Activated CD8-positive, alpha-beta memory T cell treated with anti-CD3 and anti-CD28 coated beads, Interleukin-2, amount 50 U/mL, for 24 hours (primary cell): ENCODE data around the gene RBM45.
A peak's percentile ranks its signal among the peaks of the same experiment; 100 is the strongest.
"Not testable (repeated sequence)": the region's sequence is repeated elsewhere in the genome, so short reads cannot be mapped to it uniquely, and the experiment has no call there.

ENCODE experiments used
- DNase-seq: peaks from one replicate; pipeline ENCODE4 v3.0.0-alpha.2; 2020; ENCODE audit errors: extremely low read depth

The RBM45 gene

DNA sequence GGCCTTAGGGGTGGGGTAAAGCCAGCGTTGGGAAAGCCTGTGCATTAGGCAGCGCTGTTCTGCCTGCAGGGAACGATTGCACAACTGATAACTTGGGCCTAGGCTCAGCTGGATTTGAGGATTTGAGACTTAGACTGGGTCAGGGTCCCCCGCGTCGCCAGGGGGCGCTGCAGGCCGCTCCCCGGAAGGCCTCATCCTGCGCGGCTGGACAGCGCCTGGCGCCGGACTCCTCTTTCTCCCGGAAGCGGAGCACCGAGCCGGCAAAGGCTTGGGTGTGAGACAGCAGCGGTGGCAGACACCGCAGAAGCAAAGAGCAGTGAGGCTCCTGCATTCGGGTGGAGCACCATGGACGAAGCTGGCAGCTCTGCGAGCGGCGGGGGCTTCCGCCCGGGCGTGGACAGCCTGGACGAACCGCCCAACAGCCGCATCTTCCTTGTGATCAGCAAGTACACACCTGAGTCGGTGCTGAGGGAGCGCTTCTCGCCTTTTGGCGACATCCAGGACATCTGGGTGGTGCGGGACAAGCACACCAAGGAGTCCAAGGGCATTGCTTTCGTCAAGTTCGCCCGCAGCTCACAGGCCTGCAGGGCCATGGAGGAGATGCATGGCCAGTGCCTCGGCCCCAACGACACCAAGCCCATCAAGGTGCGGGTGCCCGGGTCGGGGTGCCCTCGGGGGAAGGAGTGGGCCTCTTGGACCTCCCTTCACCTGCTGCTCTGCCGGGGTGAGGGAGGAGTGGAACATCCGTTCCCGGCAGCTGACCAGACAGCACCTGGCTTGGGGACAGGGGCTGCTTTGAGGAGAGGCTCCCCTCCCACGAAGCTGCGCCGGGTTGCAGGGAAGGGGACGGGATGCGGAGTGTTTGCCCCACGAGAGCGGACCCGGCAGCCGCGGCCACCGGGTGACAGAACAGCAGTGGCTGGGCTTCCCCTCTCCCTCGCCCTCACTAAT is at the start of gene RBM45:
Gene RBM45, plus strand, starts transcription at position 236 of the 951 bp plus-strand sequence. Its CDS starts 110 bp downstream, at position 346.
- peak; percentile 71 for DNase-seq

- DNase-seq = no peak
Measured at GRCh38 chr2:178066324-178066723, 45.9 kb upstream of the RBM45 start.

DNA sequence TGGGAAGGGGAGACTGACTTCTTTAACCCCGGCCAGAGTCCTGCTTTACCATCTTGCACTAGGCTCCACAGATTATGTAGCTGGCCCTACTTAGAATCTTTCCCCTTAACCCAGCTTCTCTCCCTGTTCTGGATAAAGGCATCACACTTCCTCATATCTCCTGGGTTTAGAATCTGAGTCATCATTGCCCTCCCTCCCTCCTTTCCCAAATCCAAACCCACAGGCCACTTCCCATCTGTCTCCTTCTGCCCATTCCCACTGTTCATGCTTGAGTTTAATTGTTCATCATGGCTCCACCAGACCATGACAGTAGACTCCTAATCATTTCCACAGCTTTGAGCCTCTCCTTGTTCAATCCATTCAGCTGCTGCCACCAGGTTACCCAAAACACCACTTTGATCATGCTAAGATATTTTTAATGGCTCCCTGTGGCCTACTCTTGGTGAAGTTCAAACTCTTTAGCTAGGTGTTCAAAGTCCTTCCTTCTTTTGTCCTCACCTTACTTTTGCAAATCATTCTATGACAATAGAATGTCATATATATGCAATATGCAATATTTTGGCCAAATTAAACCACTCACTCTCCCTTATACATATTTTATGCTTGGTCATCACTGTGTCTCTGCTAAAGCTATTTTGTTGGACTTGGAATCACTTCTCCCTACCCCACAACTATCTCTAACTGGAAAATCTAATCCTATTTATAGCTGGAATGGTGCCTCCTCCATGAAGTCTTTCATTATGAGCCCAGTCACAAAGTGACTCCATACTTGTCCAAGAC is 45.2 kb upstream of the RBM45 start:
- DNase-seq = no peak

DNA sequence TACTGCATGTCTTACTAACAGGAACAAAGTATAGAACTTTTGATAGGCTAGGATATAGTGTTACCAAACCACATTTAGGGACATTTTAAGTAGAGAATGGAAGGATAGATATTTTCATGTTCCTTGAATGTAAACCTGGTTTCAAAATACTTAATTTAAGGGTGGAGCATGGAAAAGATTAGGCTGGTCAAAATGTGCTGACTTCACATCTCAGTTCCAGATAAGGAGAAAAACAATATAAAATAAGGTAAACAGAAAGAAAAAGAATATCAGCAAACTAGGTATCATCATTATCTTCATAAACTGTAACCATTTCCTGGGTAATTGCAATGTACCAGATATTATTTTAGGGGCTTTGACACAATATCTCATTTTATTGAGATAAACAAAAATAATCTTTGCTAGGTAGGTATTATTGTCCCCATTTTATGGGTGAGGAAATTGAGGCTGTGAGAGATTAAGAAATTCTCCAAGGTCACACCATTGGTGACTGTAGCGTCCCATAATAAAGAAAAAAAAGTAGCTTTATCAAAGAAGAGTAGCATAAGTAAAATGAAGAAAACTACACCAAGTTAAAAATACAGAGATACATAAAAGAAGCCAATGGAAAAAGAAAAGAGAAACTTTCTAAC is 43.3 kb upstream of the RBM45 start:
- DNase-seq = no peak

GRCh38 chr2:178069551-178069950 is 42.7 kb upstream of the RBM45 start:
- no peak for DNase-seq

- no peak for DNase-seq
Measured at GRCh38 chr2:178070824-178071223, 41.4 kb upstream of the RBM45 start.

DNA sequence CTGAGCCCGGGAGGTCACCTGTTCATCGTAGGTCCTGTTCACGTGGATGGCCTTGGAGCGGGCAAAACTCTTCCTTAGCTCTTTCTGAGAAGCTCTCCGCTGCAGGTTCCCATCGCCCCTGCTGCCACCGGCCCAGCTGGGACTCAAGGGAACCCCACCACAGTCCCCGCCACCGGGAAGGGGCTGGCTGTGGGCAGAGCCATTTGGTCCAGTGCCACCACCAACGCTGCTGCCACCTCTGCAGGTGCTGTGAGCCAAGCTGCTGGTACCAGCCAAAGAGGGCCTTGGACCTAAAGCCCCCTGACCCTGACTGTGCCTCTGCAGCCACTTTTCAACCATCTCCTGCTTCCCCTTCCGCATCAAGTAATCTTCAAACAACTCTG is 40.2 kb upstream of the RBM45 start:
- DNase-seq = no peak

DNA sequence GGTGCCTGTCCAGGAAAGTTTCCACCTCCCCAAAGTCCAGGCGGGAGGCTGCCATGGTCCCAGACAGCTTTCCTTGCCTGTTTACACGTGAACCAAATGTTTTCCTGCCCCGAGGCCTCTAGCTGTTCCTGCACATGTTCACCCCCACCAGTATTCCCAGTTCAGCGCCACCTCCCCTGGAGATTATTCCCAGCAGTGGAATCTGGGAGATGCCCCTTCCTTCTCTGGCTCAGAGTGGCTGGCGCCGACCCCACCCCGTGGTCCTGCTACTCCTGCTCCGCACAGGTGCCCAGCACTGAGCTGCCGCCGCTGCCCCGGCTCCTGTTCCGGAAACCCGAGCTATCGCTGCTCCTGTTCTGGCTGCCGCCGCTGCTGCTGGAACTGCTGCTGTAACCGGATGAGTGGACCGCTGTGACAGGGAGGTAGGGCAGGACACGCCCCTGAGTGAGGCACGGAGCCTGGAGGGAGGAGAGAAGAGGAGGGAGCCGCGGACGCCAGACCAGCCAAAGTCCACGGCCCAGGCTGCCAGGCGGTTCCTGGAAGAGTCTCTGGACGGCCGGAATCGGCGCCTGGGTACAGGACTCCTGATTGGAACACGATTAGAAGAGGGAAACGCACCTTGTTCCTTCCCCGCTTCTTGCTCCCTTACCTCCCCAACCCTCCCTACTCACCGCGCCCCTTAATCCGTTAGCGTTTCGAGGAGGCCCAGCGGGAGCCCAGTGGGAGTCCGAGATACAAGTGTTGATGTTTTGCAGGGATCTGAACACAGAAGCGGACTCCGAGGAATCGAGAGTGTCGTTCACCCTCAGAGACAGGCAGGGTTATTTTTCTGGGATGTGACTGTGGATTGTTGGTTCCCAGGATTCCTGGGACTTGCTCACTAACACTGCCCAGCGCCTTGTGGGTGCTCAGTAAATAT is 39.6 kb upstream of the RBM45 start, which contains the start of gene PDE11A:
Gene PDE11A, minus strand, starts transcription at position 395 of the 919 bp plus-strand sequence. Its CDS starts 340 bp downstream, at position 55.
- no peak for DNase-seq

- DNase-seq = no peak
Measured at GRCh38 chr2:178074123-178075005, 37.9 kb upstream of the RBM45 start.

DNA sequence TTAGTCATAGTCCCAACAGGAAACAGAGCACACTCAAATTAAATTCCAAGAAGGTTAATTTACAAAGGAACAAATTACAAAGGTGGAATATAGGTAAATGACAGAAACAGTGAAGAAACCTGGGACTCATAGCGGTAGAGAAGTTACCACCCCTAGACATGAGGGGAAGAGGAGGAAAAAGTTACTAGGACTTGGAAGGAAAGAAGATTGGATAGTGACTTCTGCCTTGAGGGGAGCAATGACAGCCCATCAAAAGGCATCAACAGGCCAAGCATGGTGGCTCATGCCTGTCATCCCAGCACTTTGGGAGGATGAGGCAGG is 37.3 kb upstream of the RBM45 start:
- no peak for DNase-seq

DNA sequence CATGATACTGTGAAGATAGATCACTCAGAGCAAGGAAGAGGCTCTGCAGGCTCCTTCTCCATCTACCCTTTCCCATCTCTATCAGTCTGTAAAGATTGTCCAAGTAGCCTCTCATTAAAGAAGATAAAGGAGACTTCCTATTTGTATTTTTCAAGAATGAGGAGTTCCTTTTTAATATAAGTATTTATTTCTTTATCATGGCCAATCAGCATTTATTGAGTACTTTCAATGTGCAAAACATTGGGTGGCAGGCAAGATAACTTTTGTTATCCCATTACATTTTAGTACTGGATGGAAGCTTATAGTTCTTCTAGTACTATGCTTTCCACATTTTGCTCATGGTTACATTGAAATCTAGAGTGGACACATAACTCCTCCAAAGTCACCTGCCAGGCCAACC is 36.1 kb upstream of the RBM45 start:
- no peak for DNase-seq

DNA sequence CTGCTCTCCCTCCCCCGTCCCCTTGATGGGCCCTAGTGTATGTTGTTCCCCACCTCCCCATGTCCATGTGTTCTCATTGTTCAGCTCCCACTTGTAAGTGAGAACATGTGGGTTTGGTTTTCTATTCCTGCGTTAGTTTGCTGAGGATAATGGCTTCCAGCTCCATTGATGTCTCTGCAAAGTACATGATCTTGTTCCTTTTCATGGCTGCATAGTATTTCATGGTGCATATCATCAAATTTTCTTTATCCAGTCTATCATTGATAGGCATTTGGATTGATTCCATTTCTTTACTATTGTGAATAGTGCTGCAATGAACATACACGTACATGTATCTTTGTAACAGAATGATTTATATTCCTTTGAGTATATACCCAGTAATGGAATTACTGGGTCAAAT is 33.0 kb upstream of the RBM45 start:
- DNase-seq = not testable (repeated sequence)

DNA sequence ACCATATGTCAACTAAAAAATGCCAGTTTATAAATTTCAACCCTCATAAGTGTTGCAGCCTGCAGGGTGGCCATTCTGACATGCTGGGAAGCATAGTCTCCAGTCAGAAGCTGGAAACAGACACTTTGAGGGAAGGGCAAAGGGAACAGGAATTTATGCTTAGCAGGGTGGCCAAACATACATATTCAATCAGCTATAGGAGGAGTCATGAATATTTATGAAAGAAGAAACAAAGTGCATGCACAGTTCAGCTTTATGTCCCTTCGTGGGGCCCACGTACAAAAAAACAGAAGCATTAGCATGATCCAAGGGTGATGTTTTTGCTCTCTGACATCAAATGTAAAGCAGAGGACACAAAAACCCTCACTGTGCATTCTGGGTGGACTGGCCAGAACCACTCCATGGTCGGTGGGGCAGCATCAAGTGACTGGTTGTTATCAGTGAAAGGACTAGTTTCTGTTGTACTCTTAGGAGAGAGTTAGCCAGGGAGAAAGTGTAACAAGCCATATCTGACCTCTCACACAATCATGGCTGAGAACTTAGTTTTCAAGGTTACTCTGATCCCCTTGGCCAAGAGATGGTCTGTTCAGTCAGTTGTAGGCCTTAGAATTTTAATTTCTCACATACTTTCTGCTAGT is 29.7 kb upstream of the RBM45 start:
- DNase-seq = no peak

GRCh38 chr2:178084273-178084672 is 28.0 kb upstream of the RBM45 start:
- DNase-seq = no peak

GRCh38 chr2:178088774-178089270 is 23.4 kb upstream of the RBM45 start:
- DNase-seq = no peak

DNA sequence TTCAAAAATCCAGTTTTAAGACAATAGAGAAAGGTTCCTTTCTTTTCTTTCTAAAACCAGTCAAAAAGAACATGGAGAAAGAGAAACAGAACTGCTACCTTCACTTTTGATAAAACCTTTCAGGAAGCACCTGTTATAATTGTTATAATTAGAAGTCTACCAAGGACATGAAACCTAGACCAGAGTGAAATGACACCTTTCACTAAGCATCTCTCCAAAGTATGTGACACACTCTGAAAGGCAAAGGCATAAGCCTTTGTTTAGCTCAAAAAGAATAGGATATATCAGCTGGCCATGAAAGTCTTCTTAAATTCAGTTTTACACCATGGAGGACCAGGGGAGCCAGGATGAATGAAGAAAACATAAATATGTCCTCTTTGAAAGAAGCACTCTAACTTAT is 18.8 kb upstream of the RBM45 start:
- DNase-seq = no peak

- no peak for DNase-seq
Measured at GRCh38 chr2:178101321-178102079, 10.7 kb upstream of the RBM45 start.

DNA sequence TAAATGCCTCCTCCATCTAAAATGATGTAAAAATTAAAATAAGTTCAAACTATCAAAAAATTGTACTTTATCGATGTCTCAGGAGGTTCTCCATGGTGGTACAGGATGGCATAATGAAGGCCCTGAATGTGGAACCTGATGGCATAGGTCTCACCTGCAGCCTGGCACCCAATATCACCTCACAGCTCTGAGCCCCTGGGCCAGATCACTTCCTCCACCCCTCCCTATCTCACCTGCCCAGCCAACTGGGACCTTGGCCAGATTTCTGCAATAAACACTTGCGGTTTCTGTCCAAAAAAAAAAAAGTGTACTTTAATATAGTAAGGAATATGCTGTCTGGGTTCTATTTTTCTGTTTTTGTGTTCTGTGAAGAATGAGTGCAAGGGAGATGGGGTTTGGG is 6.7 kb upstream of the RBM45 start:
- no peak for DNase-seq

DNA sequence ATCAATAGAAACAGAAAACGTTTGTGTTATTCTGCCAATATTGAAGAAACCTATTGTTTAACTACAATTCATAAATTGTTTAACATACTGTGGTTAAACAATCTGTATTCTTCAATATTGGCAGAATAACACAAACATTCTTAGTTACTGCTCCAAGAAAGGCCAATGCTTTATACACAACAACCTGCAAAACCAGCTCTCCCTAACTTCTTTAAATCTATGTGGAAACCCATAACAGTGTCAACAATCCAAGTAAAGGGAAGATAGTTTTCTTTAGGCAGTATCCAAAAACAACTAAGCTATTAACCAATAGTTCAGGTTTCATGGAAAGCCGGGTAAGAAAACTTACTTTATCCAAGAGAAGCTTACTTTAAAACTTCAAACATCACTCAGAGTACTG is 6.2 kb upstream of the RBM45 start:
- DNase-seq = no peak
